Measurements from ENCODE around the gene CPA5.
A peak's percentile ranks its signal among the peaks of the same experiment; 100 is the strongest.

Gene CPA5

GRCh38 chr7:130409067-130409711, 64.6 kb downstream of the CPA5 start:
- Histone ChIP-seq H3K27me3 (ENCODE audit: control insufficient read depth in 1 of 2, insufficient read depth in 1 of 2, low read length in 2 of 2) (no peaks in the 10 kb centered on the region), H3K27ac (ENCODE audit: low read length, poor library complexity, severe bottlenecking) (no peak overlapping the region), H3K23ac (ENCODE audit: low read length in 2 of 2) (no peak overlapping the region), H3K18ac (ENCODE audit: low read depth in 1 of 2, low read length in 2 of 2) (no peak overlapping the region), H3K9me3 (ENCODE audit: control insufficient read depth, low read length) (no peaks in the 10 kb centered on the region), H3K4me3 (ENCODE audit: insufficient read depth in 1 of 2, low read depth in 1 of 2, low read length in 2 of 2) (no peak overlapping the region), H4K91ac (ENCODE audit: low read length) (no peak overlapping the region), H3K4me1 (ENCODE audit: control insufficient read depth, insufficient read depth, low read depth, low read length) (peaks cover 4% of the 10 kb centered on the region), H2BK12ac (ENCODE audit: low read length in 2 of 2) (no peak overlapping the region), H2BK5ac (ENCODE audit: low read depth, low read length, poor library complexity, severe bottlenecking) (no peak overlapping the region), H3K4ac (ENCODE audit: low read depth in 1 of 2, low read length in 2 of 2) (no peak overlapping the region), H2BK120ac (ENCODE audit: low read depth, low read length) (no peak overlapping the region), H4K8ac (ENCODE audit: low read length) (no peak overlapping the region), H3K36me3 (ENCODE audit: control insufficient read depth in 1 of 2, insufficient read depth in 2 of 2, low read depth in 1 of 2, low read length in 2 of 2) (no peaks in the 10 kb centered on the region), H2AFZ (ENCODE audit: low read depth, low read length) (no peak overlapping the region), H2BK15ac (ENCODE audit: low read depth, poor library complexity, severe bottlenecking) (no peak overlapping the region), H3K4me2 (ENCODE audit: low read length, poor library complexity, severe bottlenecking) (no peak overlapping the region), H3K79me1 (replicated peaks; ENCODE audit: low read length, poor library complexity, severe bottlenecking) (peaks cover 2% of the 10 kb centered on the region), H2AK5ac (ENCODE audit: low read length, severe bottlenecking) (no peak overlapping the region), H3K9ac (ENCODE audit: low read length) (no peak overlapping the region), H3K14ac (ENCODE audit: low read length in 2 of 2) (no peak overlapping the region)
- WGBS, result 0% methylated on average over 1 of the region's 3 CpGs
- DNase-seq, result peak; percentile 57

DNA sequence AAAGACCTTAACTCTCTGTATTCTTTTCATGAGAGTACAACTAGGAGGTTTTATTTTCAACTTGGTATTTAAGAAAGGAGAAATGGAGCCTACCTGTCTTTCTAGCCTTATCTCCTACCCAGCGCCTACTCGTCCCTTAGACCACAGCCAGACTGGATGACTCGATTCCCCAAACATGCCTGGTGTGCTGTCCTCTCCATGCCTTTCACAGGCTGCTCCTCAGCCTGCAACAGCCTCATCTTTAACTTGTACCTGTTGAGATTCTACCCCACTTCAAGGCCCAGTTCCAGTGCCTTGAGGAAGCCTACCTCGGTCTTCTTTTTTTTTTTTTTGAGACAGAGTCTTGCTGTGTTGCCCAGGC, 65.1 kb downstream of the CPA5 start:
- Histone ChIP-seq H3K36me3 (ENCODE audit: control insufficient read depth in 1 of 2, insufficient read depth in 2 of 2, low read depth in 1 of 2, low read length in 2 of 2) (no peaks in the 10 kb centered on the region), H3K4me1 (ENCODE audit: control insufficient read depth, insufficient read depth, low read depth, low read length) (peaks cover 4% of the 10 kb centered on the region), H3K27me3 (ENCODE audit: control insufficient read depth in 1 of 2, insufficient read depth in 1 of 2, low read length in 2 of 2) (no peaks in the 10 kb centered on the region), H4K8ac (ENCODE audit: low read length) (peak overlapping the region; percentile 29), H2AFZ (ENCODE audit: low read depth, low read length) (no peak overlapping the region), H3K4me2 (ENCODE audit: low read length, poor library complexity, severe bottlenecking) (no peak overlapping the region), H2AK5ac (ENCODE audit: low read length, severe bottlenecking) (peak overlapping the region; percentile 3), H2BK5ac (ENCODE audit: low read depth, low read length, poor library complexity, severe bottlenecking) (no peak overlapping the region), H3K79me1 (replicated peaks; ENCODE audit: low read length, poor library complexity, severe bottlenecking) (peaks cover 2% of the 10 kb centered on the region), H4K91ac (ENCODE audit: low read length) (peak overlapping the region; percentile 60), H3K18ac (ENCODE audit: low read depth in 1 of 2, low read length in 2 of 2) (no peak overlapping the region), H3K4ac (ENCODE audit: low read depth in 1 of 2, low read length in 2 of 2) (peak overlapping the region in 1 of 2 experiments; percentile 29), H2BK12ac (ENCODE audit: low read length in 2 of 2) (peak overlapping the region; percentile 31 to 51), H2BK120ac (ENCODE audit: low read depth, low read length) (no peak overlapping the region), H3K27ac (ENCODE audit: low read length, poor library complexity, severe bottlenecking) (no peak overlapping the region), H3K4me3 (ENCODE audit: insufficient read depth in 1 of 2, low read depth in 1 of 2, low read length in 2 of 2) (no peak overlapping the region), H3K23ac (ENCODE audit: low read length in 2 of 2) (no peak overlapping the region), H3K9me3 (ENCODE audit: control insufficient read depth, low read length) (no peaks in the 10 kb centered on the region), H3K14ac (ENCODE audit: low read length in 2 of 2) (no peak overlapping the region), H3K9ac (ENCODE audit: low read length) (no peak overlapping the region), H2BK15ac (ENCODE audit: low read depth, poor library complexity, severe bottlenecking) (no peak overlapping the region)
- 49% methylated on average over 4 of the region's 4 CpGs for WGBS
- DNase-seq, result no peak

GRCh38 chr7:130410868-130411541, 66.4 kb downstream of the CPA5 start:
- H2BK5ac ChIP-seq (ENCODE audit: low read depth, low read length, poor library complexity, severe bottlenecking), result no peak overlapping the region
- no peaks in the 10 kb centered on the region for H3K9me3 ChIP-seq (ENCODE audit: control insufficient read depth, low read length)
- H3K23ac ChIP-seq (ENCODE audit: low read length in 2 of 2), result no peak overlapping the region
- H3K4me1 ChIP-seq (ENCODE audit: control insufficient read depth, insufficient read depth, low read depth, low read length), result peaks cover 4% of the 10 kb centered on the region
- no peak overlapping the region for H2AFZ ChIP-seq (ENCODE audit: low read depth, low read length)
- peaks cover 2% of the 10 kb centered on the region for H3K79me1 ChIP-seq (replicated peaks; ENCODE audit: low read length, poor library complexity, severe bottlenecking)
- H3K36me3 ChIP-seq (ENCODE audit: control insufficient read depth in 1 of 2, insufficient read depth in 2 of 2, low read depth in 1 of 2, low read length in 2 of 2), result no peaks in the 10 kb centered on the region
- no peak overlapping the region for H2BK120ac ChIP-seq (ENCODE audit: low read depth, low read length)
- H3K4ac ChIP-seq (ENCODE audit: low read depth in 1 of 2, low read length in 2 of 2), result no peak overlapping the region
- WGBS, result 50% methylated on average over 3 of the region's 4 CpGs
- no peak for DNase-seq
- H3K9ac ChIP-seq (ENCODE audit: low read length), result no peak overlapping the region
- H3K27me3 ChIP-seq (ENCODE audit: control insufficient read depth in 1 of 2, insufficient read depth in 1 of 2, low read length in 2 of 2), result no peaks in the 10 kb centered on the region
- no peak overlapping the region for H2BK12ac ChIP-seq (ENCODE audit: low read length in 2 of 2)
- no peak overlapping the region for H3K27ac ChIP-seq (ENCODE audit: low read length, poor library complexity, severe bottlenecking)
- H3K4me3 ChIP-seq (ENCODE audit: insufficient read depth in 1 of 2, low read depth in 1 of 2, low read length in 2 of 2), result no peak overlapping the region
- no peak overlapping the region for H4K8ac ChIP-seq (ENCODE audit: low read length)
- no peak overlapping the region for H3K18ac ChIP-seq (ENCODE audit: low read depth in 1 of 2, low read length in 2 of 2)
- no peak overlapping the region for H2BK15ac ChIP-seq (ENCODE audit: low read depth, poor library complexity, severe bottlenecking)
- no peak overlapping the region for H4K91ac ChIP-seq (ENCODE audit: low read length)
- no peak overlapping the region for H2AK5ac ChIP-seq (ENCODE audit: low read length, severe bottlenecking)
- H3K4me2 ChIP-seq (ENCODE audit: low read length, poor library complexity, severe bottlenecking), result no peak overlapping the region
- H3K14ac ChIP-seq (ENCODE audit: low read length in 2 of 2), result no peak overlapping the region

DNA sequence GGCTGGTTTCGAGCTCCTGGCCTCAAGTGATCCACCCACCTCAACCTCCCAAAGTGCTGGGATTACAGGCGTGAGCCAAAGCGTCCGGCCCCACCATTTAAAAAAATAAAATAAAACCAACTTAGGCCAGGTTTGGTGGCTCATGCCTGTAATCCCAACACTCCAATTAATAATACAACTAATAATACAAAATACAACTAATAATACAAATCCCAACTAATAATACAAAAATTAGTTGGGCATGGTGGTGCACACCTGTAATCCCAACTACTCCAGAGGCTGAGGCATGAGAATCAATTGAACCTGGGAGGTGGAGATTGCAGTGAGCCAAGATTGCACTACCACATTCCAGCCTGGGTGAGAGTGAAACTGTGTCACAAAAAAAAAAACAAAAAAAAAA, 68.6 kb downstream of the CPA5 start:
- H2BK5ac ChIP-seq (ENCODE audit: low read depth, low read length, poor library complexity, severe bottlenecking), result no peak overlapping the region
- no peak overlapping the region for H4K91ac ChIP-seq (ENCODE audit: low read length)
- H2BK15ac ChIP-seq (ENCODE audit: low read depth, poor library complexity, severe bottlenecking), result no peak overlapping the region
- no peak overlapping the region for H3K9ac ChIP-seq (ENCODE audit: low read length)
- no peak overlapping the region for H3K4me2 ChIP-seq (ENCODE audit: low read length, poor library complexity, severe bottlenecking)
- no peak overlapping the region for H2AK5ac ChIP-seq (ENCODE audit: low read length, severe bottlenecking)
- no peak overlapping the region for H3K27ac ChIP-seq (ENCODE audit: low read length, poor library complexity, severe bottlenecking)
- H3K79me1 ChIP-seq (replicated peaks; ENCODE audit: low read length, poor library complexity, severe bottlenecking), result peaks cover 2% of the 10 kb centered on the region
- no peak overlapping the region for H3K14ac ChIP-seq (ENCODE audit: low read length in 2 of 2)
- H3K27me3 ChIP-seq (ENCODE audit: control insufficient read depth in 1 of 2, insufficient read depth in 1 of 2, low read length in 2 of 2), result no peaks in the 10 kb centered on the region
- no peak overlapping the region for H2BK12ac ChIP-seq (ENCODE audit: low read length in 2 of 2)
- no peak overlapping the region for H4K8ac ChIP-seq (ENCODE audit: low read length)
- no peak overlapping the region for H3K4ac ChIP-seq (ENCODE audit: low read depth in 1 of 2, low read length in 2 of 2)
- H2BK120ac ChIP-seq (ENCODE audit: low read depth, low read length), result no peak overlapping the region
- peaks cover 4% of the 10 kb centered on the region for H3K4me1 ChIP-seq (ENCODE audit: control insufficient read depth, insufficient read depth, low read depth, low read length)
- no peak overlapping the region for H3K4me3 ChIP-seq (ENCODE audit: insufficient read depth in 1 of 2, low read depth in 1 of 2, low read length in 2 of 2)
- no peak overlapping the region for H3K23ac ChIP-seq (ENCODE audit: low read length in 2 of 2)
- WGBS, result 99% methylated on average over 4 of the region's 4 CpGs
- no peaks in the 10 kb centered on the region for H3K9me3 ChIP-seq (ENCODE audit: control insufficient read depth, low read length)
- no peak for DNase-seq
- no peak overlapping the region for H2AFZ ChIP-seq (ENCODE audit: low read depth, low read length)
- no peak overlapping the region for H3K18ac ChIP-seq (ENCODE audit: low read depth in 1 of 2, low read length in 2 of 2)
- H3K36me3 ChIP-seq (ENCODE audit: control insufficient read depth in 1 of 2, insufficient read depth in 2 of 2, low read depth in 1 of 2, low read length in 2 of 2), result no peaks in the 10 kb centered on the region
